ENCODE measurements around the gene BMPR1B.
"Not testable (repeated sequence)": the region's sequence is repeated elsewhere in the genome, so short reads cannot be mapped to it uniquely, and the experiment has no call there.

The BMPR1B gene

GRCh38 chr4:95157596-95157995 is 399.8 kb downstream of the BMPR1B start:
- no peak for DNase-seq

GRCh38 chr4:95158045-95158444 is 400.3 kb downstream of the BMPR1B start:
- DNase-seq = no peak

GRCh38 chr4:95158626-95159025 is 400.9 kb downstream of the BMPR1B start:
- no peak for DNase-seq

- no peak for DNase-seq
Measured at GRCh38 chr4:95159384-95159783, 401.6 kb downstream of the BMPR1B start.

- no peak for DNase-seq
Measured at GRCh38 chr4:95161781-95162469, 404.2 kb downstream of the BMPR1B start.

- DNase-seq = no peak
Measured at GRCh38 chr4:95162867-95163266, 405.1 kb downstream of the BMPR1B start.

GRCh38 chr4:95165926-95166524 is 408.3 kb downstream of the BMPR1B start:
- no peak for DNase-seq

- no peak for DNase-seq
Measured at GRCh38 chr4:95167805-95168204, 410.1 kb downstream of the BMPR1B start.

- no peak for DNase-seq
Measured at GRCh38 chr4:95170176-95170575, 412.4 kb downstream of the BMPR1B start.

GRCh38 chr4:95171377-95171776 is 413.6 kb downstream of the BMPR1B start:
- DNase-seq = not testable (repeated sequence)

- no peak for DNase-seq
Measured at GRCh38 chr4:95178938-95179337, 421.2 kb downstream of the BMPR1B start.

- DNase-seq = no peak
Measured at GRCh38 chr4:95180531-95181242, 422.9 kb downstream of the BMPR1B start.

- no peak for DNase-seq
Measured at GRCh38 chr4:95181243-95181995, 423.7 kb downstream of the BMPR1B start.

GRCh38 chr4:95181996-95182306 is 424.2 kb downstream of the BMPR1B start:
- DNase-seq = no peak

- DNase-seq = no peak
Measured at GRCh38 chr4:95183656-95184408, 426.1 kb downstream of the BMPR1B start.

GRCh38 chr4:95186666-95187065 is 428.9 kb downstream of the BMPR1B start:
- DNase-seq = no peak

GRCh38 chr4:95188701-95189370 is 431.1 kb downstream of the BMPR1B start:
- no peak for DNase-seq

GRCh38 chr4:95190751-95191436 is 433.1 kb downstream of the BMPR1B start:
- DNase-seq = no peak

GRCh38 chr4:95191537-95191936 is 433.8 kb downstream of the BMPR1B start:
- DNase-seq = no peak

GRCh38 chr4:95193391-95194224 is 435.9 kb downstream of the BMPR1B start:
- DNase-seq = no peak

- DNase-seq = no peak
Measured at GRCh38 chr4:95197353-95197752, 439.6 kb downstream of the BMPR1B start.

Measured in CD4-positive, alpha-beta T cell treated with Interleukin-15 for 1 hour (primary cell).